DMS114 treated with DMSO at 0.1 percent for 48 hours (cell line): Measurements from ENCODE around the gene ARMH3.
A peak's percentile ranks its signal among the peaks of the same experiment; 100 is the strongest.
"Not testable (repeated sequence)": the region's sequence is repeated elsewhere in the genome, so short reads cannot be mapped to it uniquely, and the experiment has no call there.

Source experiments
- DNase-seq: peaks from one replicate; lab custom pipeline; 2025; ENCODE audit not compliant: unreplicated experiment; lab: John Stamatoyannopoulos, UW

Gene ARMH3

DNA sequence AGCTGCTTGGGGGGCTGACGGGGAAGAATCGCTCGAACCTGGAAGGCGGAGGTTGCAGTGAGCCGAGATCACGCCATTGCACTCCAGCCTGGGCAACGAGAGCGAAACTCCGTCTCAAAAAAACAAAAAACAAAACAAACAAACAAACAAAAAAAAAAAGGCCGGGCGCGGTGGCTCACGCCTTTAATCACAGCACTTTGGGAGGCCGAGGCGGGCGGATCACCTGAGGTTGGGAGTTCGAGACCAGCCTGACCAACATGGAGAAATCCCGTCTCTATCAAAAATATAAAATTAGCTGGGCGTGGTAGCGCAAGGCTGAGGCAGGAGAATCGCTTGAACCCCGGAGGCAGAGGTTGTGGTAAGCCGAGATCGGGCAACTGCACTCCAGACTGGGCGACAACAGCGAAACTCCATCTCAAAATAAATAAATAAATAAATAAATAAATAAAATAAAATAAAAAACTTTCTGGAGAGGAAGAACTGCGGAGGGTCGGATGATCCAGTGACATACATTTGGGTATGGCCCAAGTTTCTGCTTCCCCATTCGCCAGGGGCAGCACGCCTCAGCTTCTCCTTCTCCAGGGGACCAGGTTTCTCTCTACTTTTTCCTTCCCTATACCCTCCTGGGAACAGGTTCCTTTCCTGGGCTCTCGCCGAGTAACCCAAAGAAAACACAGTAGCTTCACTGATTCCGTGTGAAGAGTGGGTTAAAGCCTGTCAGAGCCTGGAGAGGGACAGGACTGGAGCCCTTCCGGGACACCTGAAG lies 909 bp downstream of the ARMH3 start:
- DNase-seq, result not testable (repeated sequence)

GRCh38 chr10:102046095-102046494 lies 9.9 kb downstream of the ARMH3 start:
- no peak for DNase-seq

DNA sequence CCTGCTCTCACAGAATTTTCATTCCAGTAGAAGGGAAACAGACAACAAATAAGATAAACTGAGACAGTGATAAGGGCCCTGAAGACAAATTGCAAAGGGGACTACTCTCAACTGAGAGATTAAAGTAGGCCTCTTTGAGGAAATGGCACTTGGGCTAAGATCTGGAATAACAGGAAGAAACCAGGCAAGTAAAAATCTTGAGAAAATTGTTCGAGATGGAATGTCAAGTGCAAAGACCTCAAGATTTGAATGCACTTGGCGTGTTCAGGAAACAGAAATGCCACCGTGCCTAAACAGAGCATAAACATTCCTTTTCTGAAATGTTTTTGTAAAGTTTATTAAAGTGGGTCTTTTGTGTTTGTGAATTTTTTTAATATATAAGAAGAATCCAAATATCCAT lies 10.7 kb downstream of the ARMH3 start:
- DNase-seq, result no peak

- DNase-seq, result no peak
Observed at GRCh38 chr10:102040305-102041050, 15.5 kb downstream of the ARMH3 start.

DNA sequence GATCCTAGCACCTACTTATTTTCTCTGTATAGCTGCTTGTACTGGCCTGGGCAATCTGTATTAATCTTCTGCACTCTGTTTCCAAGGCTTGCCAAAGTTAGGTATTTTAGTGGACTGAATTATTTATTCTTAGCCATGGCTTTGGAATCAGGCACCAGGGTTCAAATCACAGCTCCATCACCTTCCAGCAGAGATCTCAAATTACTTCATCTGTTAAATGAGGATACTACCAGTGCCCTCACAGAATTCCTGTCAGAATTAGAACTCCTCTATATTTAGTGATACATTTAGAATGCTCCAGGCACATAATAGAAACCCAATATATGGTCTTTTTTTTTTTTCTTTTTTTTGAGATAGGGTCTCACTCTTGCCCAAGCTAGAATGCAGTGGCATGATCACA lies 17.6 kb downstream of the ARMH3 start:
- DNase-seq, result no peak

GRCh38 chr10:102035807-102036206 lies 20.2 kb downstream of the ARMH3 start:
- not testable (repeated sequence) for DNase-seq

GRCh38 chr10:102033787-102034186 lies 22.2 kb downstream of the ARMH3 start:
- DNase-seq, result no peak

- no peak for DNase-seq
Observed at GRCh38 chr10:102027261-102027660, 28.7 kb downstream of the ARMH3 start.

DNA sequence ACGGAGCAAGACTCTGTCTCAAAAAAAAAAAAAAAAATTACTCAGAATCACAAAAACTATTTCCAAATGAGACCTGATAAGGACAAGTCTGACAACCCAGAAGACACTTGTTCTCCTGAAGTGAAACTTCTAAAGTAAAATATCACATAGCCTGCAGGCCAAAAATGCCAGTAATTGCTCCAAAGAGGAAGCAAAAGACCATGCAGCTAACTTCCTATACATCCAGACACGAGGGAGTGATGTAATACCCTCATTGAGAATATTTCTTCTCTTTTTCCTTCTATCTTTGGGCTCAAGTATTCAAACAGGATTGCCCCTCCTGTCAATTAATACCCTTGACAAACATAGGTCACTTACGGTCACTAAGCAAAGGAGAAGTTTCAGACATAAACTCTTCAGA lies 31.2 kb downstream of the ARMH3 start:
- no peak for DNase-seq

DNA sequence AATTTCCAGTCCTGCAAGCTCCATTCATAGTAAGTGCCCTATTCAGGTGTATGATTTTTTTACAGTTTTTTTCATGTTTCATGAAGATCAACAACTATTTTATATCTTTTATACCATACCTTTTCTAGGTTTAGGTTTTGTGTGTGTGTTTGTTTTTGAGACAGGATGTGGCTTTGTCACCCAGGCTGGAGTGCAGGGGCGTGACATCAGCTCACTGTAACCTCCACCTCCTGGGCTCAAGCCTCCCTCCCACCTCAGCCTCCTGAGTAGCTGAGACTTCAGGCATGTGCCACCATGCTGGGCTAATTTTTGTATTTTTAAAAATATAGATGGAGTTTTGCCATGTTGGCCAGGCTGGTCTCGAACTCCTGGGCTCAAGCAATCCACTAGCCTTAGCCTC lies 35.0 kb downstream of the ARMH3 start:
- no peak for DNase-seq

GRCh38 chr10:102017295-102017694 lies 38.7 kb downstream of the ARMH3 start:
- no peak for DNase-seq

- DNase-seq, result no peak
Observed at GRCh38 chr10:102016416-102016815, 39.6 kb downstream of the ARMH3 start.

GRCh38 chr10:102010961-102011360 lies 45.0 kb downstream of the ARMH3 start:
- no peak for DNase-seq

DNA sequence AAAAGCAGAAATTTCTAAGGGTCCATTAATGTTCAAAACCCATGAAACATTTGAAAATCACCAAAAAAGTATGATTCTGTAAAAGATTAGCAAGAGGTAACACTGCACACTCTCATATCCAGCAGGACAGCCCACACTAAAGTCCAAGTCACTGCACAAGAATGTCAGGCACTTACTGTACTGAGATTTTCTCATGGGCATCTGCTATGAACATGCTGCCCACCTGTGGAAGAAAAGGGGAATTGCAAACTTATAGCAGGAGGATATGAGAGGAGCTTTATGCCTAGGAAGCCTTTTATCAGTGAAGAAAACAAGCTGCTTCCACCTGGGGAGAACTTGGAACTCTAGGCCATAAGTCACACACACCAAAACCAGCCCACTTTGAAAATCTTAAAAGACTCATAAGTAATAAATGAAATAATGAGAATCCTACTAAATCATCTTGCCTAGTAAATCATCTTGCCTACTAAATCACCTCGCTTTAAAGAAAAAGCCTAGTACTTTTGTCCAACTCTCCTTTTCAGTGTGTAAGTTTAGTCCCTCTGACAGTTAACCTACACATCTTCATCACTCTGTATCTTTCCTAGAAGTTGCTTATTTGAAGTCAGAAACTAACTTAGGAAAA lies 46.1 kb downstream of the ARMH3 start:
- peak; percentile 82 for DNase-seq

GRCh38 chr10:102007796-102008195 lies 48.2 kb downstream of the ARMH3 start:
- no peak for DNase-seq

DNA sequence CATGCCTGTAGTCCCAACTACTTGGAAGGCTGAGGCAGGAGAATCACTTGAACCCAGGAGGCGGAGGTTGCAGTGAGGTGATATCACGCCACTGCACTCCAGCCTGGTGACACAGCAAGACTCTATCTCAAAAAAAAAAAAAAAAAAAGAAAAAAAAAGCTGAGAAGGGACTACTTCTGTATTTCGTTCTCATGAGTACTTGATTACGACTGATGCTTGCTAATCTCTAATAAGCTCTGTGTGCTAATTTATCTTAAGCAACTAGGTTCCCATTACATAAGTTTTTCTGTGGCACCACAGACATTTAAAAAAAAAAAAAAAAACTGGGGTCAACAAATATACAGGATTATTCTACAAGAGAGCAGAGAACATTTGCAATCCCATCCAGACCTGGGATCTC lies 48.9 kb downstream of the ARMH3 start:
- not testable (repeated sequence) for DNase-seq

- DNase-seq, result no peak
Observed at GRCh38 chr10:102004376-102004775, 51.6 kb downstream of the ARMH3 start.

DNA sequence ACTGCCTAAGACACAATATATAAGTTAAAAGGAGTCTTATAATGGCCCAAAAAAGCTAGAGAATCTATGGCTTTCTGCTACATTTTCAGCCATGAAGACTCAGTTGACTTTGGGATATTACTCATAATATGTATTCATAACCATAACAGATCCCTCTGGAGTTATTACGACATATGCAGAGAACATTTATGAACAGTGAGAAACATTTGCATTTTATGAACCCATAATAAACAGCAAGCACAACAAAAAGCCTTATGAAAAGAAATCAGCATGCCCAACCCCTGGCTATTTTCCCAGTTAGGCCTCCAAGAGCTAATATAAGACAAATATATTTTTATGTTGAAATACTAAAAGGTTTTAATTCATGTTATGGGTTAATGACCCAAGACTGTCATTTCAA lies 52.4 kb downstream of the ARMH3 start:
- DNase-seq, result no peak

GRCh38 chr10:102001435-102002068 lies 54.4 kb downstream of the ARMH3 start:
- DNase-seq, result no peak

DNA sequence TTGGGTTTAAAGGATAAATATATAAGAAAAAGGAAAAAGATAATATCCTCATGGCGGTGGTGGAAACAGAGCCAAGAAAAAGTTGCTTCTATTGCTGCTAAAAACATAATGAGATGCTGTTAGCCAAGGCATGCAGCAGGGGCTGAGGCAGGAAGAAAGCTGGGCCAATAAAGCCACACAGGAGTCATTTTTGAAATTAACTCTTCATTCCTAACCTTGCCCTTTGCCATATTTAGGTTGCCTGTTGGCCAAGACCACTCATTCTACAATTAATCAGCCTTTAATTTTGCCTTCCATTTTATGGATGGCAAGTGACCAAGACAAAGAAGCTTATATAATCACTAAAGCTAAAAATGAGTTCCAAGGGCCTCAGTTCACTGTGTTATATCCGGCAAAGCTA lies 58.2 kb downstream of the ARMH3 start:
- DNase-seq, result no peak

DNA sequence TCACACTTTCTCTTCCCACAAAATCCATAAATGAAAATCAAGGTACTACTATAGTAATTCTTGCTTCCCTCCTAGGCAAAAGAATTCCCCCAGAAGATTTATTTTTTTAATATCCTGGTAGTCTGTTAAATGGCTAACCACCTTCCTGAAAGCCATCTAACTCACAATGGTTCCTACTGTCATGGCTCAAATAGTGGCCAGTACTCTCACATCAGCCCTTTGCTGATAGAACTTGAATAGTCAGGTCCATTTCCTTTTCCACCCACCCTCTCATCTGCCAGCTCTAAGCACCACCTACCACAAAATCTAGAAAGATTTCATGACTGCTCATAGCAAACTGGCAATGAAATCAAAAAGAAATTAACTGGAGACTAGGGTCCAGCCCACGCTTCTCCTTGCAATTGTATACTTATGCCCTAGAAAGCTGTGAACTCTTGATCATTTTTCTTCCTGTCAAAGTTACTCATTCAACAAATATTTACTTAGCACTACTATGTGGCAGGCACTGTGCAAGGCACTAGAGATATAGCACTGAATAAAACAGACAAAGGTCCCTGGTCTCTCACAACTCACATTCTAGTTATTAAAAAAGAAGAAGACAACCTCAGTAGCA lies 60.4 kb downstream of the ARMH3 start:
- no peak for DNase-seq
